ENCODE data around the gene SMAGP. TPM values are rescaled to one million over a fixed set of nuclear protein-coding genes. Genes with fewer than 3 reads are reported as not detected.
"Not testable (repeated sequence)": the region's sequence is repeated elsewhere in the genome, so short reads cannot be mapped to it uniquely, and the experiment has no call there.

SMAGP gene
- total RNA-seq, 3 donors from 2014 or later = 5.8 to 16.1 (median 15.5) TPM

DNA sequence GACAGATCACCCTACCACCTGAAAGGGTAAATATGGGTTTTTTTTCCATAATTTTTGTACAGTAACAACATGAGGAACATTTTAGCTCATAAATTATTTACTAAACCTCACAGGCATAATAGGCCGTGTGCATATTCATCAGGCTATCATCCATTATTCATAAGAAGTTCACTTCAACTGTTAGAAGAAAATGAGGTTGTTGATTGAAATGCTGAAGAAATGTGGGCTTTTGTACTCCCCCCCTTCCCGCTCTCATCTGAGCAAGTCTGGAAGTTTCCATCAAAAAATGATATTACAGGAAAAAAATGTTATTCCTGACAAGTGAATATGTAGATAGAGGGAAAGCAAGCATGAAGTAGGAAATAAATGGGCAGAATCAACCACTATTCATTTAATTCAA lies 44.4 kb downstream of the SMAGP start:
- Histone ChIP-seq H3K27me3 (no peaks in the 10 kb centered on the region), H3K4me1 (no peaks in the 10 kb centered on the region), H3K4me3 (no peak overlapping the region), H3K9me3 (no peaks in the 10 kb centered on the region), H3K27ac (no peak overlapping the region), H3K36me3 (no peaks in the 10 kb centered on the region)
- TF ChIP-seq POLR2AphosphoS5 (IDR thresholded peaks at IDR 0.05) (no peak), POLR2A (IDR thresholded peaks at IDR 0.05) (no peak)
- TF ChIP-seq, protein P1, sequence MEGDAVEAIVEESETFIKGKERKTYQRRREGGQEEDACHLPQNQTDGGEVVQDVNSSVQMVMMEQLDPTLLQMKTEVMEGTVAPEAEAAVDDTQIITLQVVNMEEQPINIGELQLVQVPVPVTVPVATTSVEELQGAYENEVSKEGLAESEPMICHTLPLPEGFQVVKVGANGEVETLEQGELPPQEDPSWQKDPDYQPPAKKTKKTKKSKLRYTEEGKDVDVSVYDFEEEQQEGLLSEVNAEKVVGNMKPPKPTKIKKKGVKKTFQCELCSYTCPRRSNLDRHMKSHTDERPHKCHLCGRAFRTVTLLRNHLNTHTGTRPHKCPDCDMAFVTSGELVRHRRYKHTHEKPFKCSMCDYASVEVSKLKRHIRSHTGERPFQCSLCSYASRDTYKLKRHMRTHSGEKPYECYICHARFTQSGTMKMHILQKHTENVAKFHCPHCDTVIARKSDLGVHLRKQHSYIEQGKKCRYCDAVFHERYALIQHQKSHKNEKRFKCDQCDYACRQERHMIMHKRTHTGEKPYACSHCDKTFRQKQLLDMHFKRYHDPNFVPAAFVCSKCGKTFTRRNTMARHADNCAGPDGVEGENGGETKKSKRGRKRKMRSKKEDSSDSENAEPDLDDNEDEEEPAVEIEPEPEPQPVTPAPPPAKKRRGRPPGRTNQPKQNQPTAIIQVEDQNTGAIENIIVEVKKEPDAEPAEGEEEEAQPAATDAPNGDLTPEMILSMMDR (IDR thresholded peaks at IDR 0.05) = no peak
- intact Hi-C loops (cut with DNase I; ENCODE audit: low total_unique reads) = no loop called here
- DNase-seq (ENCODE audit: low spot score in 2 of 2) = no peak

DNA sequence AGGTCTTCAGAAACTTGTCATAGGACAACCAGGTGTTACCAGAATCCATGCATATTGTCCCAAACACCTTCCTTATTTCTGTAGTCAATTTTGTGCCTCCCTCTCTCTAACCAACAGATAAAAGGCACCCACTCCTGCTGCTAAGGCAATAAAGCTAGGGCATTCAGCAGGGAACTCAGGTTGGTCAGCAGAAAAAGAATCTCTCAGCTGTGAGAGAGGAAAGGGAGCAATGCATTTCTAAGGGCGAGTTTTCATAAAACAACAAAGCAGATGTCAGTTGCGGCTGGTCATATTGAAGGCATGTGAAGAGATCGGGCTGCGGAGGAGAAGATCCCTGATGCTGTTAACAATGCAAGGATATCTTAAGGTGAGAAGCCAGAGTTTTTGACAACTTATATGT lies 45.0 kb downstream of the SMAGP start:
- intact Hi-C loops (cut with DNase I; ENCODE audit: low total_unique reads) = no loop called here
- Histone ChIP-seq H3K4me1 (no peaks in the 10 kb centered on the region), H3K36me3 (no peaks in the 10 kb centered on the region), H3K4me3 (no peak overlapping the region), H3K9me3 (no peaks in the 10 kb centered on the region), H3K27ac (no peak overlapping the region), H3K27me3 (no peaks in the 10 kb centered on the region)
- no peak for TF ChIP-seq POLR2AphosphoS5 (IDR thresholded peaks at IDR 0.05)
- TF ChIP-seq, protein P1 (IDR thresholded peaks at IDR 0.05) = no peak
- TF ChIP-seq POLR2A (IDR thresholded peaks at IDR 0.05) = no peak
- DNase-seq (ENCODE audit: low spot score in 2 of 2) = no peak

DNA sequence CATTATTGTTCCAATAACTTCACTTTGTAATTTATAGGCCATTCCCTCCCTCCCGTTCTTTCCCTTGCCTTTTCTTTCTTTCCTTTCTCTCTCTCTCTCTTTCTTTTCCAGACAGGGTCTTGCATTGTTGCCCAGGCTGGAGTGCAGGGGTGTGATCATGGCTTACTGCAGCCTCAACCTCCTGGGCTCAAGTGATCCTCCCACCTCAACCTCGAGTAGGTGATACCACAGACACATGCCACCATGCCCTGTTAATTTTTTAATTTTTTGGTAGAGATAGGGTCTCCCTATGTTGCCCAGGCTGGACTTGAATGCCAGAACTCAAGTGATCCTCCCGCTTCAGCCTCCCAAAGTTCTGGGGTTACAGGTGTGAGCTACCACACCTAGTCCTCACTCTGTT lies 45.6 kb downstream of the SMAGP start:
- TF ChIP-seq, protein P1 (IDR thresholded peaks at IDR 0.05) = no peak
- TF ChIP-seq POLR2A (IDR thresholded peaks at IDR 0.05) (no peak), POLR2AphosphoS5 (IDR thresholded peaks at IDR 0.05) (no peak)
- no peak for DNase-seq (ENCODE audit: low spot score in 2 of 2)
- H3K4me1 ChIP-seq = no peaks in the 10 kb centered on the region
- no peaks in the 10 kb centered on the region for H3K27me3 ChIP-seq
- H3K27ac ChIP-seq = no peak overlapping the region
- no peaks in the 10 kb centered on the region for H3K36me3 ChIP-seq
- H3K4me3 ChIP-seq = no peak overlapping the region
- intact Hi-C loops (cut with DNase I; ENCODE audit: low total_unique reads) = no loop called here
- no peaks in the 10 kb centered on the region for H3K9me3 ChIP-seq

DNA sequence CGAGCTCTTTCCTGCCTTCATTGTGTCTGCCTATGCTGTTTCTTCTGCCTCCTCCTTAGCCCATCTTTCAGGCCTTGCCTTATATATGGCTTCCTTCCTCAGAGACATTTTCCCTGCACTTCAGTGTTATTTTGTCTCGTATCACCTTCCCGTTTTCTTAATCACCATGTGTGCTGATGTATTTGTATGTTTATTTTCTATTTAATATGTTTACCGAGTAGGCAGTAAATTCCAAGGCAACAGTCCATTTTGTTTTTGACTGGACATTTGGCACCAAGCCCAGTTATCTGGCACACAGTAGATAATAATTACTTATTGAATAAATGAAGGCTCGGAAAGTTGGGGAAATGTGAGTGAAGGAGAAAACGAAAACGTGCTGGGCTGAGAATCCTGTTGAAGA lies 47.8 kb downstream of the SMAGP start:
- Histone ChIP-seq H3K9me3 (no peaks in the 10 kb centered on the region), H3K4me3 (peak overlapping the region in 1 of 3 donors; percentile 7), H3K36me3 (no peaks in the 10 kb centered on the region), H3K27ac (no peak overlapping the region), H3K4me1 (no peaks in the 10 kb centered on the region), H3K27me3 (no peaks in the 10 kb centered on the region)
- intact Hi-C loops (cut with DNase I; ENCODE audit: low total_unique reads) = no loop called here
- no peak for DNase-seq (ENCODE audit: low spot score in 2 of 2)
- TF ChIP-seq POLR2A (IDR thresholded peaks at IDR 0.05) (no peak), POLR2AphosphoS5 (IDR thresholded peaks at IDR 0.05) (no peak)
- TF ChIP-seq, protein P1 (IDR thresholded peaks at IDR 0.05) = no peak

DNA sequence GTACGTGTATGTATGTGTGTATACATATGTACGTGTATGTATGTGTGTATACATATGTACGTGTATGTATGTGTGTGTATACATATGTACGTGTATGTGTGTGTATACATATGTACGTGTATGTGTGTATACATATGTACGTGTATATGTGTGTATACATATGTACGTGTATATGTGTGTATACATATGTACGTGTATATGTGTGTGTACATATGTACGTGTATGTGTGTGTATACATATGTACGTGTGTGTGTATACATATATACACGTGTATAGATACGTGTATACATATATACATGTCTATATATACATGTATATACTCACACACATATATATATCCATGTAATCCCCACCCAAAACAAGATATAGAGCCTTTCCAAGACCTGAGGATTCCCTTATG lies 50.4 kb downstream of the SMAGP start:
- H3K4me3 ChIP-seq; H3K36me3 ChIP-seq; DNase-seq (ENCODE audit: low spot score in 2 of 2); intact Hi-C loops (cut with DNase I; ENCODE audit: low total_unique reads); H3K4me1 ChIP-seq; H3K27ac ChIP-seq; H3K9me3 ChIP-seq; H3K27me3 ChIP-seq: not testable (repeated sequence)

DNA sequence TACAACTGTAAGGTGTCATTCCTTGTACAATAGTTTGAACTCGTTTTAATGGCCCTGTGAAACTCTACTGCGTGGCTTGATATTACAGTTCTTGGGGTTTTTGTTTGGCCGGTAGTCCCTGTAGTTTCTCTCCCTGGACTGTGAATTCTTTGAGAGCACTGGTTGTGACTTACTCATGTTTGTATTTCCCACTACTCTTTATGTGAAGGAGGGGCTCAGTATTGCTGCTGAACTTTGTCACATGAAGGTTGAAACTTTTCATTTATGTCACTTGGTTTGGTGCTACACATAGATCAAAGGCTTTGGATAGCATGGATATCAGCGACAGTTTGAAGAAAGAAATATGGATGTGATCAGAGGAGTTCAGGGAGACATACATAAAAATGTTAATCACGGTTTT lies 50.9 kb downstream of the SMAGP start:
- Histone ChIP-seq H3K4me1 (no peaks in the 10 kb centered on the region), H3K9me3 (no peaks in the 10 kb centered on the region), H3K27ac (peak overlapping the region in 1 of 2 donors; percentile 96), H3K36me3 (no peaks in the 10 kb centered on the region), H3K27me3 (no peaks in the 10 kb centered on the region), H3K4me3 (no peak overlapping the region)
- intact Hi-C loops (cut with DNase I; ENCODE audit: low total_unique reads) = no loop called here
- TF ChIP-seq POLR2AphosphoS5 (IDR thresholded peaks at IDR 0.05) (no peak), POLR2A (IDR thresholded peaks at IDR 0.05) (no peak)
- TF ChIP-seq, protein P1 (IDR thresholded peaks at IDR 0.05) = no peak
- no peak for DNase-seq (ENCODE audit: low spot score in 2 of 2)
